AG10803 (cell line): Measurements from ENCODE around the gene TMEM145.

Experiments
- DNase-seq: peaks from one replicate; pipeline ENCODE4 v3.0.0; 2010; ENCODE audit warnings: low read depth
- H3K4me3 ChIP-seq: 2 replicates; pipeline ENCODE4 v1.5.1; 2011; ENCODE audit warnings: mild to moderate bottlenecking, low read length, control low read depth
- CTCF ChIP-seq: conservative IDR thresholded peaks from 2 replicates; pipeline ENCODE4 v1.5.1; 2011; ENCODE audit warnings: mild to moderate bottlenecking, low read length, control low read depth, inconsistent platforms

Gene TMEM145

GRCh38 chr19:42290523-42291434 lies 22.3 kb upstream of the TMEM145 start:
- H3K4me3 ChIP-seq, result no peak overlapping the region
- DNase-seq, result no peak
- TF ChIP-seq CTCF, result peak; percentile 43

- TF ChIP-seq CTCF, result no peak
- H3K4me3 ChIP-seq, result no peak overlapping the region
- DNase-seq, result no peak
Measured at GRCh38 chr19:42291435-42291810, 21.7 kb upstream of the TMEM145 start.

- DNase-seq, result no peak
- H3K4me3 ChIP-seq, result no peak overlapping the region
- no peak for TF ChIP-seq CTCF
Measured at GRCh38 chr19:42292042-42292960, 20.8 kb upstream of the TMEM145 start.

- DNase-seq, result no peak
- no peak for TF ChIP-seq CTCF
- H3K4me3 ChIP-seq, result no peak overlapping the region
Measured at GRCh38 chr19:42292963-42293362, 20.1 kb upstream of the TMEM145 start.

GRCh38 chr19:42293540-42293939 lies 19.6 kb upstream of the TMEM145 start:
- H3K4me3 ChIP-seq, result no peak overlapping the region
- DNase-seq, result no peak
- TF ChIP-seq CTCF, result no peak

- no peak overlapping the region for H3K4me3 ChIP-seq
- no peak for TF ChIP-seq CTCF
- DNase-seq, result no peak
Measured at GRCh38 chr19:42293948-42294347, 19.2 kb upstream of the TMEM145 start.
